Lower leg skin (tissue), 3 donors: ENCODE measurements around the gene PXDN.

Experiments
- POLR2A ChIP-seq, 2 donors: fragments of 450-650 bp; IDR thresholded peaks; one replicate each; pipeline ENCODE4 v1.6.1; 2016 to 2017; ENCODE audit warnings: antibody characterized with exemption in 2 of 2, mild to moderate bottlenecking in 1 of 2, moderate library complexity in 1 of 2
- TF ChIP-seq, protein P1 (sequence below), 3 donors: fragments of 450-650 bp; IDR thresholded peaks; one replicate each; pipeline ENCODE4 v1.5.1; 2016; ENCODE audit warnings: antibody characterized with exemption in 3 of 3, mild to moderate bottlenecking in 3 of 3, moderate library complexity in 2 of 3

DNA sequence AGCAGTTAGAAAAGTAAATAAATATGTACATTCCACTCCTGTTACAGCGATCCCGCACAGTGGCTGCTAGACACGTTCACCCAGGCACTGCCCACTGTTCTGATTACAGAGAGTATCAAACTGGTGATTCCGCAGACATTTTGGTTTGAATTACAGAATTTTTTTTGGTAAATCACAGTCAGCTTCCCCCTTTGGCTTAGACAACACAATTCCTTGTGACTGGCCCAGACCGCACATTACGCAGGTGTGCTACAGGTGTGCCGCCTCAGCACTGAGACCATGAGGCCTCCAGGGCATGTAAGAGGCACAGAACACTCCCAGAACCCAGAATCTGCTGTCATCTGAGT lies 112.3 kb downstream of the PXDN start:
- TF ChIP-seq, protein P1, sequence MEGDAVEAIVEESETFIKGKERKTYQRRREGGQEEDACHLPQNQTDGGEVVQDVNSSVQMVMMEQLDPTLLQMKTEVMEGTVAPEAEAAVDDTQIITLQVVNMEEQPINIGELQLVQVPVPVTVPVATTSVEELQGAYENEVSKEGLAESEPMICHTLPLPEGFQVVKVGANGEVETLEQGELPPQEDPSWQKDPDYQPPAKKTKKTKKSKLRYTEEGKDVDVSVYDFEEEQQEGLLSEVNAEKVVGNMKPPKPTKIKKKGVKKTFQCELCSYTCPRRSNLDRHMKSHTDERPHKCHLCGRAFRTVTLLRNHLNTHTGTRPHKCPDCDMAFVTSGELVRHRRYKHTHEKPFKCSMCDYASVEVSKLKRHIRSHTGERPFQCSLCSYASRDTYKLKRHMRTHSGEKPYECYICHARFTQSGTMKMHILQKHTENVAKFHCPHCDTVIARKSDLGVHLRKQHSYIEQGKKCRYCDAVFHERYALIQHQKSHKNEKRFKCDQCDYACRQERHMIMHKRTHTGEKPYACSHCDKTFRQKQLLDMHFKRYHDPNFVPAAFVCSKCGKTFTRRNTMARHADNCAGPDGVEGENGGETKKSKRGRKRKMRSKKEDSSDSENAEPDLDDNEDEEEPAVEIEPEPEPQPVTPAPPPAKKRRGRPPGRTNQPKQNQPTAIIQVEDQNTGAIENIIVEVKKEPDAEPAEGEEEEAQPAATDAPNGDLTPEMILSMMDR (IDR thresholded peaks at IDR 0.05): no peak
- no peak for TF ChIP-seq POLR2A (IDR thresholded peaks at IDR 0.05)
